ENCODE measurements around the gene B3GALT5. TPM values are rescaled to one million over a fixed set of nuclear protein-coding genes. Genes with fewer than 3 reads are reported as not detected.

B3GALT5 gene
- total RNA-seq, 1 donor from 2014 or later, result 2.5 TPM

DNA sequence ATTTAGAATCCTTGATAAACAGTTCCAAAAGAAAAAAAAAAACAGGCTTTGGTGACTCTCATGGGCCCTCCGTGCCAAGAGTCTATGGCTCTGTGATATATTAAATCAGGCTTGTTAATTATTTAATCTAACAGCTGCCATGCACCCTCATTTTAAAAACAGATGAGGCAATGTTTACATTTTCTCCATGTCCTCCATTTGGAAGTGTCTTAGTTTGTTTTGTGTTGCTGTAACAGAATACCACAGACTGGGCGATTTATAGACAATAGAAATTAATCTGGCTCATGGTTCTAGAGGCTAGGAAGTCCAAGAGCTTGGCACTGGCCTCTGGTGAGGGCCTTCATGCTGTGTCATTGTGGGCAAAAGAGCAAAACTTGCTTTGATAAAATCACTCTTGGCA lies 58.0 kb downstream of the B3GALT5 start:
- Mint-ChIP-seq H3K27ac (ENCODE audit: unreplicated experiment) (no peak overlapping the region), H3K9me3 (ENCODE audit: unreplicated experiment) (peaks cover 1% of the 10 kb centered on the region), H3K27me3 (ENCODE audit: low read depth, unreplicated experiment) (no peaks in the 10 kb centered on the region), H3K4me1 (ENCODE audit: low read depth, unreplicated experiment) (peaks cover 3% of the 10 kb centered on the region), H3K4me3 (ENCODE audit: unreplicated experiment) (no peak overlapping the region), H3K36me3 (ENCODE audit: low read depth, unreplicated experiment) (no peaks in the 10 kb centered on the region)
- Histone ChIP-seq H3K79me2 (ENCODE audit: insufficient read depth, low read length) (no peaks in the 10 kb centered on the region), H3K4me1 (ENCODE audit: insufficient read depth, low read length) (no peaks in the 10 kb centered on the region), H3K4me2 (ENCODE audit: low read length) (no peak overlapping the region), H3K9ac (ENCODE audit: low read length) (no peak overlapping the region), H3K4me3 (ENCODE audit: insufficient read depth, low read depth, low read length) (no peak overlapping the region), H3K36me3 (ENCODE audit: insufficient read depth, low read length) (no peaks in the 10 kb centered on the region), H4K20me1 (ENCODE audit: insufficient read depth, low read length) (no peaks in the 10 kb centered on the region), H2AFZ (ENCODE audit: low read depth, low read length) (no peak overlapping the region), H3K27me3 (ENCODE audit: insufficient read depth, low read length) (no peaks in the 10 kb centered on the region), H3K27ac (ENCODE audit: low read depth, low read length) (no peak overlapping the region), H3K9me3 (ENCODE audit: insufficient read depth, low read depth, low read length) (no peaks in the 10 kb centered on the region)
- no peak for TF ChIP-seq EZH2 (IDR thresholded peaks at IDR 0.05; ENCODE audit: insufficient read depth, low read length)
- TF ChIP-seq CTCF (IDR thresholded peaks at IDR 0.05; ENCODE audit: insufficient read depth, low read depth, low read length), result no peak
- DNase-seq (ENCODE audit: low read depth), result peak; percentile 8
- no peak for FAIRE-seq

DNA sequence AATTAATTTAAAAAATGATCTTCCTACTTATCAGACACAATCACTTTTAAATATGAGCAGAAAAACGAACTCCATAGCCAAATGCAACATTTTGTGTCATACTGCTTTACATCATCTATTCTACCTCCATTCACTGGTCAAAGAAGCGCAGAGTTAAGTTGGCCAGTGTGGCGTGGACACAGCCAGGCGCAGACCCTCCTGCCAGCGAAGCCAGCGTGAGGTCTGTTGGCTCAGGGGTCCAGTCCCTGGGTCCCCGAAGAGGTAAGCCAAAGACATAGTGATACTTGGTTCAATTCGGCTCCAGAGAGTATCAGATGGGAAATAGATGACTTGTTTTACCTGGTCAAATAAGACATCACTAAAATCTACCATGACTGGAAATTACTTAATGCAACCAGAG lies 59.2 kb downstream of the B3GALT5 start:
- H3K4me2 ChIP-seq (ENCODE audit: low read length), result no peak overlapping the region
- peaks cover 1% of the 10 kb centered on the region for H3K9me3 Mint-ChIP-seq (ENCODE audit: unreplicated experiment)
- H2AFZ ChIP-seq (ENCODE audit: low read depth, low read length), result no peak overlapping the region
- H3K36me3 Mint-ChIP-seq (ENCODE audit: low read depth, unreplicated experiment), result no peaks in the 10 kb centered on the region
- no peak overlapping the region for H3K27ac Mint-ChIP-seq (ENCODE audit: unreplicated experiment)
- H3K27me3 Mint-ChIP-seq (ENCODE audit: low read depth, unreplicated experiment), result no peaks in the 10 kb centered on the region
- TF ChIP-seq CTCF (IDR thresholded peaks at IDR 0.05; ENCODE audit: insufficient read depth, low read depth, low read length) (no peak), EZH2 (IDR thresholded peaks at IDR 0.05; ENCODE audit: insufficient read depth, low read length) (no peak)
- no peak overlapping the region for H3K27ac ChIP-seq (ENCODE audit: low read depth, low read length)
- DNase-seq (ENCODE audit: low read depth) (no peak), FAIRE-seq (no peak)
- no peaks in the 10 kb centered on the region for H4K20me1 ChIP-seq (ENCODE audit: insufficient read depth, low read length)
- no peaks in the 10 kb centered on the region for H3K27me3 ChIP-seq (ENCODE audit: insufficient read depth, low read length)
- H3K4me3 ChIP-seq (ENCODE audit: insufficient read depth, low read depth, low read length), result no peak overlapping the region
- no peaks in the 10 kb centered on the region for H3K79me2 ChIP-seq (ENCODE audit: insufficient read depth, low read length)
- no peaks in the 10 kb centered on the region for H3K9me3 ChIP-seq (ENCODE audit: insufficient read depth, low read depth, low read length)
- no peaks in the 10 kb centered on the region for H3K4me1 ChIP-seq (ENCODE audit: insufficient read depth, low read length)
- no peak overlapping the region for H3K9ac ChIP-seq (ENCODE audit: low read length)
- no peak overlapping the region for H3K4me3 Mint-ChIP-seq (ENCODE audit: unreplicated experiment)
- no peaks in the 10 kb centered on the region for H3K36me3 ChIP-seq (ENCODE audit: insufficient read depth, low read length)
- H3K4me1 Mint-ChIP-seq (ENCODE audit: low read depth, unreplicated experiment), result no peaks in the 10 kb centered on the region

DNA sequence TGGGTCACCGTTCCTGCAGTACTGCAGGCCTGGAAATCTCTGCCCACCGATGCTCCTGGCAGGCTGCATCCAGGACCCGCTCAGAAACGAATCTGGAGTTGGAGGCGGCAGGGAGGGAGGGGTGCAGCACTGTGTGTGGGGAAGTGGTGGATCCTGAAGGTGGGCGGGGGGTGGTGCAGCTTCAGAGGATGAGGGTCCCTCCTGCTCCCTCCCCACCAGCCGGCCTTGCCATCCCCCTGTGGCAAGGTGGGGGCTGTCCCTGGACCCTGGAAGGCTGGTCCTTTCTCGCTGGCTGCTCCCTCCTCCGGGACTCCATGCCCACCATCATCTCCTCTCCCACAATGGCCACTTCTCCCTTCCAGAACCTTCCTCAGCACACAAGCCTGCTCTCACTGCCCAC lies 60.4 kb downstream of the B3GALT5 start:
- H3K27me3 Mint-ChIP-seq (ENCODE audit: low read depth, unreplicated experiment), result no peaks in the 10 kb centered on the region
- no peaks in the 10 kb centered on the region for H3K4me1 ChIP-seq (ENCODE audit: insufficient read depth, low read length)
- FAIRE-seq, result no peak

More for the DNA sequence above, 60.4 kb downstream of the B3GALT5 start:
- Histone ChIP-seq H3K36me3 (ENCODE audit: insufficient read depth, low read length) (no peaks in the 10 kb centered on the region), H4K20me1 (ENCODE audit: insufficient read depth, low read length) (no peaks in the 10 kb centered on the region), H3K9ac (ENCODE audit: low read length) (no peak overlapping the region), H3K9me3 (ENCODE audit: insufficient read depth, low read depth, low read length) (no peaks in the 10 kb centered on the region), H3K79me2 (ENCODE audit: insufficient read depth, low read length) (no peaks in the 10 kb centered on the region), H3K27ac (ENCODE audit: low read depth, low read length) (no peak overlapping the region), H3K27me3 (ENCODE audit: insufficient read depth, low read length) (no peaks in the 10 kb centered on the region), H3K4me2 (ENCODE audit: low read length) (no peak overlapping the region), H3K4me3 (ENCODE audit: insufficient read depth, low read depth, low read length) (no peak overlapping the region), H2AFZ (ENCODE audit: low read depth, low read length) (no peak overlapping the region)
- no peak overlapping the region for H3K27ac Mint-ChIP-seq (ENCODE audit: unreplicated experiment)
- H3K4me1 Mint-ChIP-seq (ENCODE audit: low read depth, unreplicated experiment), result no peaks in the 10 kb centered on the region
- TF ChIP-seq EZH2 (IDR thresholded peaks at IDR 0.05; ENCODE audit: insufficient read depth, low read length) (no peak), CTCF (IDR thresholded peaks at IDR 0.05; ENCODE audit: insufficient read depth, low read depth, low read length) (no peak)
- no peak overlapping the region for H3K4me3 Mint-ChIP-seq (ENCODE audit: unreplicated experiment)
- no peaks in the 10 kb centered on the region for H3K36me3 Mint-ChIP-seq (ENCODE audit: low read depth, unreplicated experiment)
- peaks cover 1% of the 10 kb centered on the region for H3K9me3 Mint-ChIP-seq (ENCODE audit: unreplicated experiment)
- no peak for DNase-seq (ENCODE audit: low read depth)
